ENCODE results near the gene TTC17.

Gene TTC17

DNA sequence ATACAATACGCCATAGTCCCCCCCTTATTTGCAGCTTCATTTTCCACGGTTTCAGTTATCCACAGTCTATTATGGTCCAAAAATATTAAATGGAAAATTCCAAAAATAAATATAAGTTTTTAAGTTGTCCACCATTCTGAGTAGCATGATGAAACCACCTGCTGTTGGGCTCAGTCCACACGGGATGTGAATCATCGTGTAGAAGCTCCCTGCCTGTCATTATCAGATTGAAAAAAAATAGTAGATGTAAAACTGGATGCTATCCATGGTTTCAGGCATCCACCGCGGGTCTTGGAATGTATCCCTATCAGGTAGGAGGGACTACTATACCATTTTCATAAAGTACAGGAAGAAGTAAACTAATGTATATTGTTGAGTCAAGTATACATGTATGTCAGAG is 127.4 kb downstream of the TTC17 start (continued):
- TF ChIP-seq, protein P1, sequence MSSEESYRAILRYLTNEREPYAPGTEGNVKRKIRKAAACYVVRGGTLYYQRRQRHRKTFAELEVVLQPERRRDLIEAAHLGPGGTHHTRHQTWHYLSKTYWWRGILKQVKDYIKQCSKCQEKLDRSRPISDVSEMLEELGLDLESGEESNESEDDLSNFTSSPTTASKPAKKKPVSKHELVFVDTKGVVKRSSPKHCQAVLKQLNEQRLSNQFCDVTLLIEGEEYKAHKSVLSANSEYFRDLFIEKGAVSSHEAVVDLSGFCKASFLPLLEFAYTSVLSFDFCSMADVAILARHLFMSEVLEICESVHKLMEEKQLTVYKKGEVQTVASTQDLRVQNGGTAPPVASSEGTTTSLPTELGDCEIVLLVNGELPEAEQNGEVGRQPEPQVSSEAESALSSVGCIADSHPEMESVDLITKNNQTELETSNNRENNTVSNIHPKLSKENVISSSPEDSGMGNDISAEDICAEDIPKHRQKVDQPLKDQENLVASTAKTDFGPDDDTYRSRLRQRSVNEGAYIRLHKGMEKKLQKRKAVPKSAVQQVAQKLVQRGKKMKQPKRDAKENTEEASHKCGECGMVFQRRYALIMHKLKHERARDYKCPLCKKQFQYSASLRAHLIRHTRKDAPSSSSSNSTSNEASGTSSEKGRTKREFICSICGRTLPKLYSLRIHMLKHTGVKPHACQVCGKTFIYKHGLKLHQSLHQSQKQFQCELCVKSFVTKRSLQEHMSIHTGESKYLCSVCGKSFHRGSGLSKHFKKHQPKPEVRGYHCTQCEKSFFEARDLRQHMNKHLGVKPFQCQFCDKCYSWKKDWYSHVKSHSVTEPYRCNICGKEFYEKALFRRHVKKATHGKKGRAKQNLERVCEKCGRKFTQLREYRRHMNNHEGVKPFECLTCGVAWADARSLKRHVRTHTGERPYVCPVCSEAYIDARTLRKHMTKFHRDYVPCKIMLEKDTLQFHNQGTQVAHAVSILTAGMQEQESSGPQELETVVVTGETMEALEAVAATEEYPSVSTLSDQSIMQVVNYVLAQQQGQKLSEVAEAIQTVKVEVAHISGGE (tag by site-specific recombination; conservative IDR thresholded peaks at IDR 0.05; ENCODE audit: low read depth): no peak
- TF ChIP-seq ZNF785 (tag by site-specific recombination; IDR thresholded peaks at IDR 0.05) (no peak), ZIC2 (tag by site-specific recombination; IDR thresholded peaks at IDR 0.05) (no peak), ZNF585B (tag by site-specific recombination; IDR thresholded peaks at IDR 0.05) (no peak), KLF17 (tag by site-specific recombination; IDR thresholded peaks at IDR 0.05) (no peak)

- CTCF ChIA-PET: interaction anchor here (1.3 kb wide), 1 partner anchor 207 kb away, joined by 3 read pairs; no protein-coding TSS in a partner anchor
- Histone ChIP-seq H3K27ac (ENCODE audit: extremely low read depth, low read depth, low read length) (no peak overlapping the region), H3K4me1 (ENCODE audit: control insufficient read depth, insufficient read depth, low read length) (no peaks in the 10 kb centered on the region), H3K36me3 (ENCODE audit: control insufficient read depth in 2 of 2, insufficient read depth in 1 of 2, low read length in 2 of 2) (peaks cover 0 to 47% of the 10 kb centered on the region in 2 experiments; a peak in 1 of 3 replicates), H3K9me3 (ENCODE audit: control insufficient read depth, insufficient read depth, low read depth, low read length) (no peaks in the 10 kb centered on the region), H3K4me3 (ENCODE audit: low read depth, low read length) (no peak overlapping the region)
- TF ChIP-seq SCRT1 (tag by site-specific recombination; IDR thresholded peaks at IDR 0.05; ENCODE audit: borderline replicate concordance) (no peak), ZNF2 (tag by site-specific recombination; IDR thresholded peaks at IDR 0.05) (no peak), PBX3 (CRISPR knock-in tag; IDR thresholded peaks at IDR 0.05) (no peak), ZSCAN30 (tag by site-specific recombination; IDR thresholded peaks at IDR 0.05) (no peak), ZSCAN18 (tag by site-specific recombination; IDR thresholded peaks at IDR 0.05) (no peak), ZIC2 (tag by site-specific recombination; IDR thresholded peaks at IDR 0.05) (no peak)
- TF ChIP-seq, protein P2, sequence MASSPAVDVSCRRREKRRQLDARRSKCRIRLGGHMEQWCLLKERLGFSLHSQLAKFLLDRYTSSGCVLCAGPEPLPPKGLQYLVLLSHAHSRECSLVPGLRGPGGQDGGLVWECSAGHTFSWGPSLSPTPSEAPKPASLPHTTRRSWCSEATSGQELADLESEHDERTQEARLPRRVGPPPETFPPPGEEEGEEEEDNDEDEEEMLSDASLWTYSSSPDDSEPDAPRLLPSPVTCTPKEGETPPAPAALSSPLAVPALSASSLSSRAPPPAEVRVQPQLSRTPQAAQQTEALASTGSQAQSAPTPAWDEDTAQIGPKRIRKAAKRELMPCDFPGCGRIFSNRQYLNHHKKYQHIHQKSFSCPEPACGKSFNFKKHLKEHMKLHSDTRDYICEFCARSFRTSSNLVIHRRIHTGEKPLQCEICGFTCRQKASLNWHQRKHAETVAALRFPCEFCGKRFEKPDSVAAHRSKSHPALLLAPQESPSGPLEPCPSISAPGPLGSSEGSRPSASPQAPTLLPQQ (tag by site-specific recombination; IDR thresholded peaks at IDR 0.05): no peak
- POLR2A ChIA-PET: no interaction called here
These were observed 131.2 kb downstream of the TTC17 start for GRCh38 chr11:43489869-43490465.

- Histone ChIP-seq H3K4me1 (ENCODE audit: control insufficient read depth, insufficient read depth, low read length) (no peaks in the 10 kb centered on the region), H3K27ac (ENCODE audit: extremely low read depth, low read depth, low read length) (no peak overlapping the region), H3K9me3 (ENCODE audit: control insufficient read depth, insufficient read depth, low read depth, low read length) (no peaks in the 10 kb centered on the region), H3K4me3 (ENCODE audit: low read depth, low read length) (no peak overlapping the region), H3K36me3 (ENCODE audit: control insufficient read depth in 2 of 2, insufficient read depth in 1 of 2, low read length in 2 of 2) (peaks cover 0 to 51% of the 10 kb centered on the region in 2 experiments; a peak in 1 of 3 replicates)
- ChIA-PET CTCF (interaction anchor here (0.7 to 1.2 kb wide), 2 partner anchors 12 to 76 kb away, joined by 3 to 4 read pairs; no protein-coding TSS in a partner anchor), POLR2A (no interaction called here)
- no peak for TF ChIP-seq ZBTB17 (tag by site-specific recombination; IDR thresholded peaks at IDR 0.05)
- TF ChIP-seq, protein P3, sequence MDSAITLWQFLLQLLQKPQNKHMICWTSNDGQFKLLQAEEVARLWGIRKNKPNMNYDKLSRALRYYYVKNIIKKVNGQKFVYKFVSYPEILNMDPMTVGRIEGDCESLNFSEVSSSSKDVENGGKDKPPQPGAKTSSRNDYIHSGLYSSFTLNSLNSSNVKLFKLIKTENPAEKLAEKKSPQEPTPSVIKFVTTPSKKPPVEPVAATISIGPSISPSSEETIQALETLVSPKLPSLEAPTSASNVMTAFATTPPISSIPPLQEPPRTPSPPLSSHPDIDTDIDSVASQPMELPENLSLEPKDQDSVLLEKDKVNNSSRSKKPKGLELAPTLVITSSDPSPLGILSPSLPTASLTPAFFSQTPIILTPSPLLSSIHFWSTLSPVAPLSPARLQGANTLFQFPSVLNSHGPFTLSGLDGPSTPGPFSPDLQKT (IDR thresholded peaks at IDR 0.05; ENCODE audit: borderline replicate concordance, low read depth, low read length): no peak
- TF ChIP-seq, protein P4, sequence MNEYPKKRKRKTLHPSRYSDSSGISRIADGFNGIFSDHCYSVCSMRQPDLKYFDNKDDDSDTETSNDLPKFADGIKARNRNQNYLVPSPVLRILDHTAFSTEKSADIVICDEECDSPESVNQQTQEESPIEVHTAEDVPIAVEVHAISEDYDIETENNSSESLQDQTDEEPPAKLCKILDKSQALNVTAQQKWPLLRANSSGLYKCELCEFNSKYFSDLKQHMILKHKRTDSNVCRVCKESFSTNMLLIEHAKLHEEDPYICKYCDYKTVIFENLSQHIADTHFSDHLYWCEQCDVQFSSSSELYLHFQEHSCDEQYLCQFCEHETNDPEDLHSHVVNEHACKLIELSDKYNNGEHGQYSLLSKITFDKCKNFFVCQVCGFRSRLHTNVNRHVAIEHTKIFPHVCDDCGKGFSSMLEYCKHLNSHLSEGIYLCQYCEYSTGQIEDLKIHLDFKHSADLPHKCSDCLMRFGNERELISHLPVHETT (tag by site-specific recombination; IDR thresholded peaks at IDR 0.05): no peak
- TF ChIP-seq ZNF211 (tag by site-specific recombination; IDR thresholded peaks at IDR 0.05; ENCODE audit: low read depth): no peak
- no peak for TF ChIP-seq ZNF404 (tag by site-specific recombination; IDR thresholded peaks at IDR 0.05)
- no peak for TF ChIP-seq ZNF169 (tag by site-specific recombination; IDR thresholded peaks at IDR 0.05)
- TF ChIP-seq BCL11A (tag by site-specific recombination; IDR thresholded peaks at IDR 0.05; ENCODE audit: low read depth): no peak
- TF ChIP-seq ZNF768 (tag by site-specific recombination; IDR thresholded peaks at IDR 0.05): no peak
- no peak for TF ChIP-seq KLF17 (tag by site-specific recombination; IDR thresholded peaks at IDR 0.05)
- TF ChIP-seq ZNF19 (tag by site-specific recombination; IDR thresholded peaks at IDR 0.05; ENCODE audit: low read depth): no peak
These were observed 134.0 kb downstream of the TTC17 start for GRCh38 chr11:43492701-43493100.
